ENCODE results near the gene SYT13.

Gene SYT13

GRCh38 chr11:45248501-45249011 is 37.6 kb downstream of the SYT13 start:
- DNase-seq (ENCODE audit: low spot score), result no peak

- peak; percentile 16 for DNase-seq (ENCODE audit: low spot score)
Measured at GRCh38 chr11:45247433-45247832, 38.7 kb downstream of the SYT13 start.

- no peak for DNase-seq (ENCODE audit: low spot score)
Measured at GRCh38 chr11:45246241-45246640, 39.9 kb downstream of the SYT13 start.

DNA sequence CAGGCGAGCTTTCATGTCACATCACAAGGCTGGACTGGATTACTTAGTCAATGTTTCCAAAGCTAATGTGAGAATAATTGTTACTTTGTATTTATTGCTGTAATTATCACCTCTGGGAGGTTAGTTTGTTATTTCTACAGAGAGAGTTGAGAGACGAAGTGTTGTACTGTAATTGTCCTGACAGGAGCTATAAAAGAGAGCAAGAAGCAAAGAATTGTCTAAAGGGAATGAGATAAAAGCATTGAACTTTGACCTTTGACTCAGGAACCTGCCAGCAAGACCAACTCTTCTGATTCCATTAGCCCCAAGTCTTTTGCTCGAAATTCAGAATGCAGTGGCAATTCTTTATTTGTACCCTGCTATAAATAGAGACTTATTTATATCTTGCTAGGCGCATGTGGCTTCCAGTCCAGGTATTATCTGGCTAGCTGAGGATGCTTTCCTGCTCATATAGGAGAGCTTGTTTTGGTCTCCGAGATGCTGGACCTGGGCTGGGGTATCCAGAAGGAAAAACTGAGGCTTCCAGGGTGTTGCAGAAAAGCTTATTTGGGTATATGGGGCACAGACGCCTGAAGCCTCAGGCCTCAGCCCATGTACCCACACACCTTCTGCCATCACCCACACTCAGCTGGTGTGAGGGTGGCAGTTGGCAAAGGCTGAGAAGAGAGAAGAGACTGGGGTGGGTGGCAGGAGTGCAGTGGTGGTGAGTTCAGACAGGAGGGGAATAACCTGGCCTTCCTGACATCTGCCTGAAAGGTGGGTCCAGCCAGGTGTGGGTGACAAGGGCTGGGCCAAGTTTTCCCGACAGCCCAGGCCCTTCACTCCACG is 40.7 kb downstream of the SYT13 start:
- DNase-seq (ENCODE audit: low spot score), result no peak

GRCh38 chr11:45243967-45244366 is 42.2 kb downstream of the SYT13 start:
- no peak for DNase-seq (ENCODE audit: low spot score)

DNA sequence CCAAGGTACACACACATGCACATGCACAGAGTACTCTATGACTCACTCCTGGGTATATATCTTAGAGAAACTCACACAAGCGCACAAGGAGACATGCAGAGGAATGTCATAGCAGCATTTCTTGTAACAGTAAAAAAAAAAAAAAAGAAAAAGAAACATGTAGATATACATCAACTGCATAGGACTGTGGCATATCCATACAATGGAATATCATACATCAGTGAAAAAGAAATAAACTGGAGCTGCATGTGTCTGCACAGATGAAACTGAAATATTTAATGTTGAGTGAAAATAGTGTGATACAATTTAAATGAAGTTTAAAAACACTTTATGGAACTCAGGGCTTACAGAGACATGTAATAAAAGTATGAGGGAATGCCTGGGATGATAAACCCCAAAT is 46.4 kb downstream of the SYT13 start:
- DNase-seq (ENCODE audit: low spot score), result no peak

DNA sequence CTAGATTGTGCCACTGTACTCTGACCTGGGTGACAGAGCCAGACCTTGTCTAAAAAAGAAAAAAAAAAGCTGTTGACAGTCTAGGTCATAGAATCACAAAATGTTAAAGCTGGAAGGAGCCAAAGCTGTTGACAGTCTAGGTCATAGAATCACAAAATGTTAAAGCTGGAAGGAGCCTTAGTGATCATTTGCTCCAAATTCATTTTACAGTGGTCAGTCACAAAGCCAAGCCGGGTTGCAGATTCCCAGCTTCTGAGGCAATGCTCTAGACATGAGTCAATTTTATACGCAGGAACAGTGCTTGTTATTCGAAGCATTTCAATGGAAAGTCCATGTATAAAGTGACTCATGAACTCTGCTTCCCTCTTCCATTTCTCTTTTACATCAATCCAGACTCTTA is 47.4 kb downstream of the SYT13 start:
- no peak for DNase-seq (ENCODE audit: low spot score)

- no peak for DNase-seq (ENCODE audit: low spot score)
Measured at GRCh38 chr11:45237711-45238315, 48.3 kb downstream of the SYT13 start.

GRCh38 chr11:45234306-45235006 is 51.7 kb downstream of the SYT13 start:
- no peak for DNase-seq (ENCODE audit: low spot score)

- no peak for DNase-seq (ENCODE audit: low spot score)
Measured at GRCh38 chr11:45233804-45234170, 52.4 kb downstream of the SYT13 start.

GRCh38 chr11:45233121-45233803 is 52.9 kb downstream of the SYT13 start:
- peak; percentile 20 for DNase-seq (ENCODE audit: low spot score)

DNA sequence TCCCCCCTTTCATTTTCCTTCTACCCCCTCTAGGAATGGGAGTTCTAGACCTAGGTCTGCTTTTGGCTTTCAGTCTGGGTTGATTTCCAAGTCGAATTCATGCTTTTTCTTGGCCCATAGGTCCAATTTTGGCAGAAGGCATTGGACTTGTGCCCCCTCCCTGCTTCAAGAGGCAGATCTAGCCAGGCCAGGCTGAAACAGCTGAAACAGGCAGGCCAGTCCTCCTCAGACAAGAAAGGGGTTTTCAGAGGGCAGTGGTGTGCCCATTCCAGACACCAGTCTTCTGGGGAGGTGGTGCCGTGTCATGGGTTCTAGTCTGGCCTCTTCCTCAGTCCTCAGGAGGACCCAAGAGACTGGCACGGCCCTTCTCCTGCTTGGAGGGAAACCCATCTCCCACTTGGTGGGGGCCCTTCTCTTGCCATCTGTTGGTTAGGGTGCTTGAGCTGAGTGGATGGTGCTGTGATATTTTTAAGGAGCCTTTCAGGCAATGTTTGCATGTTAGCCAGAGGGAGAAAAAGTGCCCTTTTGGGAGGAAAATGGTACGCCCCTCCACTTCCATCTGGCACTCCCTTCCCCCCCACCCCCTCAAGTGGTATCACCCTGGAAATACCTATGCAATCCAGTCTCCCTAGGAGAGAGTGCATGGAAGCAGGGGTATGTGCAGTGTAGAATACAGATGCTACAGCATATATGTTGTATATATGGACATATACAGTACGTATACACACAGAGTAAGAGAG is 53.6 kb downstream of the SYT13 start:
- DNase-seq (ENCODE audit: low spot score), result no peak

DNA sequence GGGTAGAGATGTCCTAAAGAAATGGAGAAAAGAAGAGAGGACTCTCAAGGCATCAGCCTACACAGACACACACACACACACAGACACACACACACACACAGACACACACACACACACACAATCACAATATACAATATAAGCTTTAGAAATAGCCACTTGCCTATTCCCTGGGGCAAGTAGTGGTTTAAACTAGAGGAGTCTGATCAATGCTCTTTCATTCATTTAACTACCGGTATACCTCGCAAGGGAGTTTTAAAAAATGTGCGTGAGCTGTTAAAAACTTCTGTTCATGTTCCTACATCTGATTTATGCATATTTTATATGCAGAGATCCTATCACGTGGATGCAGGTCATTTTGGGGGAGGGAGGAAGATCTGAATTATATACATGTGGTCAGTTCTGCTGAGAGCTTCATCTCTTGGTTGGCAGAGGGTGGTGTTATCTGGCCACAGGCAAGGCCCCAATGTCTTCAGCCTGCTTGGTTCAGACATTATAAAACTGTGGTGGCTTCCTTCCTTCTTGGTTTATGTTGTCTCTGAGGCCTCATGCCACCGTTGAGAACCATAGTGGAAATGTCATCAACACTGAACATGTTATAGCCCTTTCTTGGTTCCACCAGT is 56.6 kb downstream of the SYT13 start:
- no peak for DNase-seq (ENCODE audit: low spot score)

GRCh38 chr11:45227836-45228235 is 58.3 kb downstream of the SYT13 start:
- no peak for DNase-seq (ENCODE audit: low spot score)

DNA sequence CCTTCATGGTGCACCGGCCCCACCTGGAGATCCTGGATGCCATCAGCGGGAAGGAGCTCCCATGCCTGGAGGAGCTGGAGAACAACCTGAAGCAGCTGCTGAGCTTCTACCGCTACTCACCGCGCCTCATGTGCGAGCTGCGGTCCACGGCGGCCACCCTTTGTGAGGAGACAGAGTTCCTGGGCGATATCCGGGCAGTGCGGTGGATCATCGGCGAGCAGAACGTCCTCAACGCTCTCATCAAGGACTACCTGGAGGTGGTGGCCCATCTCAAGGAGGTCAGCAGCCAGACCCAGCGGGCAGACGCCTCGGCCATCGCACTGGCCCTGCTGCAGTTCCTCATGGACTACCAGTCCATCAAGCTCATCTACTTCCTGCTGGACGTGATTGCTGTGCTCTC is 59.2 kb downstream of the SYT13 start:
- DNase-seq (ENCODE audit: low spot score), result no peak

- no peak for DNase-seq (ENCODE audit: low spot score)
Measured at GRCh38 chr11:45225961-45226871, 59.9 kb downstream of the SYT13 start.

GRCh38 chr11:45225277-45225676 is 60.9 kb downstream of the SYT13 start:
- DNase-seq (ENCODE audit: low spot score), result no peak

GRCh38 chr11:45224766-45225165 is 61.4 kb downstream of the SYT13 start:
- no peak for DNase-seq (ENCODE audit: low spot score)

DNA sequence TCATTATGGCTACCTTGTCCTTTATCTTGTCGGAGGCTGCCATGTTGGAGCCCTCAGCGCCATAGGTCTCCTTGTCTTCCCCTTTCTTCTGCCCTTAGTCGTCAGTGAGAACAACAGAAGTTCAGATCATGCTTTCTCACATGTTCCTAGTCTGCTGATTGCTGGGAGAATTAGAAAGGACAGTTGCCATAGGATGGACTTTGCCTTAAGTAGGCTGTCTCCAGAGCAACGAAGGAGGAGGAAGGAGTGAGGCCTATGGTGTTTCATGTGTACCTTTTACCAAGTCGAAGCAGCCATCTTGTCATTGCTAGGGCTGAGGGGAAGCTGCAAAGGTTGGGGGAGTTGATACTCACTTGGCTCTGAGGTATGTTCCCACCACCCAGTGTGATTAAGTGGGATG is 62.6 kb downstream of the SYT13 start:
- no peak for DNase-seq (ENCODE audit: low spot score)

GRCh38 chr11:45219411-45219810 is 66.7 kb downstream of the SYT13 start:
- no peak for DNase-seq (ENCODE audit: low spot score)
